Esophagus muscularis mucosa (tissue), 4 donors: ENCODE measurements around the gene SLC30A2.

Source experiments
- EP300 ChIP-seq: sonication (generic); formaldehyde crosslinking; IDR thresholded peaks from one replicate; pipeline ENCODE4 v1.6.1; 2017; ENCODE audit warnings: antibody characterized with exemption
- POLR2A ChIP-seq: fragments of 450-650 bp; IDR thresholded peaks from one replicate; pipeline ENCODE4 v1.6.1; 2017; ENCODE audit warnings: antibody characterized with exemption, moderate library complexity, mild to moderate bottlenecking, low read depth
- POLR2AphosphoS5 ChIP-seq, 2 donors: sonication (generic); formaldehyde crosslinking; IDR thresholded peaks; one replicate each; pipeline ENCODE4 v1.6.1; 2017; ENCODE audit warnings: antibody characterized with exemption in 2 of 2
- TF ChIP-seq, protein P1 (sequence below), 3 experiments: fragments of 200-600 bp in 2 of 3; fragments of 450-650 bp in 1 of 3; sonication (generic) in 2 of 3; IDR thresholded peaks; one replicate each; pipeline ENCODE4 v1.5.1; 2017 to 2019; ENCODE audit warnings: antibody characterized with exemption in 3 of 3, mild to moderate bottlenecking in 2 of 3, moderate library complexity in 1 of 3

DNA sequence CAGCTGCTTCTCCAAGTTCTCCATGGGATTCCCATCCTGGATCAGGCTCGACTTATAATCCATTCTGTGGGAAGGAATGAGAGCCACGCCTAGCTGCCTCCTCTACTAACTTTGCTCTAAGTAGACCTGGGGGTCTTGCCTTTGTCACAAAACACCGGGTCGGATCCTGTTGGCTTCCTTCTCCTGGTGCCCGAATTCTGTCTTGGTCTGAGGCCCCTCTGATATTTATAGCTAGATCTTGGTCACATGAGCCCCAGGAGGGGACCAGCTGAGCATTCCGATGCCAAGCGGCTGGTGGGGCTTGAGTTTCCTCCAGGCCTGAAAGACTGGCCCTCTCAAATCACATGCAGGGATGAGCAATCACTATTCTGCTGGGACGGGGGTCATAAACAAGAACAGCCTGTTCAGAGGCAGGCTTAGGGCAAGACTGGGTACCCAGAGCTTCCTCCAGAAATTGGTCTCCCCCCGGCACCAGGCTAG lies 21.6 kb upstream of the SLC30A2 start, which contains the start of gene TRIM63:
- TF ChIP-seq POLR2A: peak; percentile 59
- TF ChIP-seq, protein P1, sequence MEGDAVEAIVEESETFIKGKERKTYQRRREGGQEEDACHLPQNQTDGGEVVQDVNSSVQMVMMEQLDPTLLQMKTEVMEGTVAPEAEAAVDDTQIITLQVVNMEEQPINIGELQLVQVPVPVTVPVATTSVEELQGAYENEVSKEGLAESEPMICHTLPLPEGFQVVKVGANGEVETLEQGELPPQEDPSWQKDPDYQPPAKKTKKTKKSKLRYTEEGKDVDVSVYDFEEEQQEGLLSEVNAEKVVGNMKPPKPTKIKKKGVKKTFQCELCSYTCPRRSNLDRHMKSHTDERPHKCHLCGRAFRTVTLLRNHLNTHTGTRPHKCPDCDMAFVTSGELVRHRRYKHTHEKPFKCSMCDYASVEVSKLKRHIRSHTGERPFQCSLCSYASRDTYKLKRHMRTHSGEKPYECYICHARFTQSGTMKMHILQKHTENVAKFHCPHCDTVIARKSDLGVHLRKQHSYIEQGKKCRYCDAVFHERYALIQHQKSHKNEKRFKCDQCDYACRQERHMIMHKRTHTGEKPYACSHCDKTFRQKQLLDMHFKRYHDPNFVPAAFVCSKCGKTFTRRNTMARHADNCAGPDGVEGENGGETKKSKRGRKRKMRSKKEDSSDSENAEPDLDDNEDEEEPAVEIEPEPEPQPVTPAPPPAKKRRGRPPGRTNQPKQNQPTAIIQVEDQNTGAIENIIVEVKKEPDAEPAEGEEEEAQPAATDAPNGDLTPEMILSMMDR (IDR thresholded peaks at IDR 0.05): no peak
- no peak for TF ChIP-seq EP300
- no peak for TF ChIP-seq POLR2AphosphoS5 (IDR thresholded peaks at IDR 0.05)
